Natural killer cell (primary cell): ENCODE measurements around the gene EFCC1. TPM values are rescaled to one million over a fixed set of nuclear protein-coding genes. Genes with fewer than 3 reads are reported as not detected.
A peak's percentile ranks its signal among the peaks of the same experiment; 100 is the strongest.

Experiments
- ATAC-seq, 3 donors: fragments of 150-1000 bp in 2 of 3; fragments of 200-7000 bp in 1 of 3; cut with Tn5 transposase; 1 replicate in 1 of 3; 2 replicates in 2 of 3; pipeline ENCODE4 v1.10.0; 2021; ENCODE audit warnings: mild to moderate bottlenecking in 2 of 3, moderate library complexity in 2 of 3
- DNase-seq, 2 donors: peaks; one replicate each; pipeline versions ENCODE4 v3.0.0 to v3.0.0-alpha.2; 2013 to 2021; ENCODE audit warnings: mixed read lengths in 1 of 2
- H3K27ac ChIP-seq: one replicate; pipeline ENCODE4 v1.5.1; 2013; ENCODE audit warnings: mild to moderate bottlenecking, low read length
- H3K27me3 ChIP-seq: one replicate; pipeline ENCODE4 v1.6.1; 2013; ENCODE audit warnings: low read length; ENCODE audit not compliant: control insufficient read depth, insufficient read depth
- H3K36me3 ChIP-seq: one replicate; pipeline ENCODE4 v1.6.1; 2013; ENCODE audit warnings: low read length; ENCODE audit not compliant: control insufficient read depth, insufficient read depth
- H3K4me1 ChIP-seq: one replicate; pipeline ENCODE4 v1.6.1; 2013; ENCODE audit warnings: low read length; ENCODE audit not compliant: control insufficient read depth, insufficient read depth
- H3K4me3 ChIP-seq: one replicate; pipeline ENCODE4 v1.5.1; 2013; ENCODE audit warnings: low read length
- H3K9me3 ChIP-seq: one replicate; pipeline ENCODE4 v1.6.1; 2013; ENCODE audit warnings: low read length; ENCODE audit not compliant: control insufficient read depth, insufficient read depth
- H3K27ac Mint-ChIP-seq, 2 donors: one replicate each; pipeline ENCODE4 v1.8.0; 2022; ENCODE audit warnings: mild to moderate bottlenecking in 2 of 2, mixed read lengths in 2 of 2, moderate library complexity in 1 of 2
- H3K27me3 Mint-ChIP-seq, 2 donors: one replicate each; pipeline ENCODE4 v1.8.0; 2022; ENCODE audit warnings: low read depth in 2 of 2, mixed read lengths in 2 of 2
- H3K36me3 Mint-ChIP-seq: one replicate; pipeline ENCODE4 v1.8.0; 2022; ENCODE audit warnings: mixed read lengths
- H3K4me1 Mint-ChIP-seq, 2 donors: one replicate each; pipeline ENCODE4 v1.8.0; 2022; ENCODE audit warnings: mixed read lengths in 2 of 2
- H3K4me3 Mint-ChIP-seq: one replicate; pipeline ENCODE4 v1.8.0; 2022; ENCODE audit warnings: mild to moderate bottlenecking, moderate library complexity, mixed read lengths
- H3K9me3 Mint-ChIP-seq, 2 donors: one replicate each; pipeline ENCODE4 v1.8.0; 2022; ENCODE audit warnings: mixed read lengths in 2 of 2
- WGBS: methylation state at CpG from one replicate; pipeline ENCODE4 v1.1.7; 2013; ENCODE audit warnings: missing lambda C conversion rate; ENCODE audit not compliant: insufficient coverage; 5-methylcytosine and 5-hydroxymethylcytosine counted together
- intact Hi-C: fragments of 100-400 bp; cut with micrococcal nuclease; formaldehyde crosslinking; loops from one replicate; pipeline ENCODE4 v1.14.2; 2022
- total RNA-seq, 4 donors: library from RNA; stranded (reverse); fragments of 120-200 nt in 1 of 4; gene quantifications; one replicate each; pipeline versions ENCODE4 v1.2.3 to v1.2.4, GENCODE V29; 2013 to 2022
- TF ChIP-seq, protein P1 (sequence below): fragments of 200-600 bp; IDR thresholded peaks from one replicate; pipeline ENCODE4 v1.8.0; 2022; ENCODE audit warnings: antibody characterized with exemption

EFCC1 gene
- total RNA-seq, 3 donors from 2014 or later (not counting 1 experiment from before 2014, with no cell fraction given) = 0.28 to 0.70 TPM; not detected in 1

DNA sequence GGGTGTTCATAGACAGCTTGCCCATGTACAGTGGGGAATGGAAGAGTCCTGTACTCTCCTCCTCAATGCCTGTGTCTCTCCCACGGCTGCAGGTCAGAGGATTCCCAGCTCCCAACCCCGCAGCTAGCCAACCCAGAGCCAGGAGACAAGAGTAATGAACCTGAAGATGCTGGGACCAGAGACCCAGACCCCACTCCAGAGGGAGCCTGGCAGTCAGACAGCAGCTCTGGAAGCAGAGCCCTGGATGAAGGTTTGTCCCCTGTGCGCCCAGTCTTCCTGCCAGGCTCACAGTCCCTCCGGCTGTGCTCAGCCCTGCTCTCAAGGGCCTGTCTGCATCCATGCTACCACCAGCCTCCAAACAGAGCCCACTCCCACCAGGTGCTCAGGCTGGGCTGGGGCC, 29.5 kb downstream of the EFCC1 start:
- H3K27ac Mint-ChIP-seq = no peak overlapping the region
- Histone ChIP-seq H3K9me3 (no peaks in the 10 kb centered on the region), H3K4me1 (peaks cover 19% of the 10 kb centered on the region), H3K36me3 (no peaks in the 10 kb centered on the region), H3K27me3 (no peaks in the 10 kb centered on the region), H3K4me3 (no peak overlapping the region), H3K27ac (no peak overlapping the region)
- ATAC-seq (no peak), DNase-seq (no peak)
- H3K27me3 Mint-ChIP-seq = no peaks in the 10 kb centered on the region
- H3K4me1 Mint-ChIP-seq = peaks cover 13 to 15% of the 10 kb centered on the region in 2 donors
- intact Hi-C loops = no loop called here
- WGBS = 96% methylated on average over 4 of the region's 4 CpGs
- TF ChIP-seq, protein P1, sequence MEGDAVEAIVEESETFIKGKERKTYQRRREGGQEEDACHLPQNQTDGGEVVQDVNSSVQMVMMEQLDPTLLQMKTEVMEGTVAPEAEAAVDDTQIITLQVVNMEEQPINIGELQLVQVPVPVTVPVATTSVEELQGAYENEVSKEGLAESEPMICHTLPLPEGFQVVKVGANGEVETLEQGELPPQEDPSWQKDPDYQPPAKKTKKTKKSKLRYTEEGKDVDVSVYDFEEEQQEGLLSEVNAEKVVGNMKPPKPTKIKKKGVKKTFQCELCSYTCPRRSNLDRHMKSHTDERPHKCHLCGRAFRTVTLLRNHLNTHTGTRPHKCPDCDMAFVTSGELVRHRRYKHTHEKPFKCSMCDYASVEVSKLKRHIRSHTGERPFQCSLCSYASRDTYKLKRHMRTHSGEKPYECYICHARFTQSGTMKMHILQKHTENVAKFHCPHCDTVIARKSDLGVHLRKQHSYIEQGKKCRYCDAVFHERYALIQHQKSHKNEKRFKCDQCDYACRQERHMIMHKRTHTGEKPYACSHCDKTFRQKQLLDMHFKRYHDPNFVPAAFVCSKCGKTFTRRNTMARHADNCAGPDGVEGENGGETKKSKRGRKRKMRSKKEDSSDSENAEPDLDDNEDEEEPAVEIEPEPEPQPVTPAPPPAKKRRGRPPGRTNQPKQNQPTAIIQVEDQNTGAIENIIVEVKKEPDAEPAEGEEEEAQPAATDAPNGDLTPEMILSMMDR = no peak
- H3K4me3 Mint-ChIP-seq = no peak overlapping the region
- no peaks in the 10 kb centered on the region for H3K9me3 Mint-ChIP-seq
- no peaks in the 10 kb centered on the region for H3K36me3 Mint-ChIP-seq

DNA sequence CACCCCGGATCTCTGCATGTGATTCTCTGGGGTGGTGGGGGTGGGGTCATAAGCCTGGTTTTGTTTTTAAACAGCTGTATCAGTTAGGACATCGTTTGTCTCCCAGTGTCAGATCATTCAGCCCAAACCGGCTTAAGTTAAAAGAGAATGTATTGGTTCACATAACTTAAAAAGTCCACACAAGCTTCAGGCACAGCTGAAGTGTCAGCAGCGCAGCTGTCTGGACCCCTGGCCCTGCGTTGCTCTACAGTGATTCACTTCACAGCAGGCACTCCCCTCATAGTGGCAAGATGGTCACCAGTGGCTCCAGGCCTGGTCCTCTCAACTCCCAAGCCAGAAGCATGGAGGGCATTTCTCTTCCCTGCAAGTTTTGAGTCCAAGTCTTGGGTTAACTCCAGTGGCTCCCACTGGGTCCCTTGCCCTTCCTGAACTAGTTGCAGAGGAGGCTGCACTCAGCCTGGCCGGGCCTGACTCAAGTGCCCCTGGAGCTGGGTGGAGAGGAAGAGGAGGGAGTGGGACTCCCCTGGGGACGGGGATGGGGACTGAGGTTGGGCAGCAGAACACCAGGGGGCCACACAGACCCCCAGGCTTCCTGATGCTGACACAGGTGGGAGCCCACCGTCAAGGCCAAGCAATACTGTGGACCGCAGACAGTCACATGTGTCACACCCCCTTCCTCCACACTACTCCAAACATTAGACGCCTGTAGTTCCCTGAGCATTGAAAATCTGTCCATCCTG, 30.5 kb downstream of the EFCC1 start:
- Mint-ChIP-seq H3K4me1 (peaks cover 3 to 5% of the 10 kb centered on the region in 2 donors), H3K4me3 (no peak overlapping the region), H3K9me3 (no peaks in the 10 kb centered on the region), H3K27me3 (no peaks in the 10 kb centered on the region), H3K36me3 (no peaks in the 10 kb centered on the region), H3K27ac (no peak overlapping the region)
- Histone ChIP-seq H3K36me3 (no peaks in the 10 kb centered on the region), H3K4me3 (no peak overlapping the region), H3K9me3 (no peaks in the 10 kb centered on the region), H3K4me1 (peaks cover 15% of the 10 kb centered on the region), H3K27ac (no peak overlapping the region), H3K27me3 (no peaks in the 10 kb centered on the region)
- 93% methylated on average over 10 of the region's 10 CpGs for WGBS
- intact Hi-C loops = no loop called here
- DNase-seq (no peak), ATAC-seq (no peak)
- TF ChIP-seq, protein P1 = no peak

DNA sequence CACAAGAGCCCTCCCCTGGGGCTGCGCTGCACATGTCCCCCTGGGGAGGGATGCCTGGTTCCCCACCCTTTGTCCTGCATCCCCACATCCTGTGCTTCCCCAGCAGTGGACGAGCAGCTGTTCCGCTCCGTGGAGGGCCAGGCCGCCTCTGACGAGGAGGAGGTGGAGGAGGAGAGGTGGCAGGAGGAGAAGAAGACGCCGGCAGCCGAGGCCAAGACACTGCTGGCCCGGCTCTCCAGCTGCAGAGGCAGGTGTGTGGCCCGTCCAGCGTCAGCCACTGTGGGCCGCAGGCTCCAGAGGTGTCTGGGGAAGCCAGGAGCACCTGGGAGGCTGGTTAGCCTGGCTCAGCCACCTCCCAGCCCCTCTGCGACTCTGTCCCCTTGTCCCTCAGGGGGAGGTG, 31.6 kb downstream of the EFCC1 start:
- Mint-ChIP-seq H3K27ac (no peak overlapping the region), H3K27me3 (no peaks in the 10 kb centered on the region), H3K4me3 (no peak overlapping the region), H3K4me1 (no peaks in the 10 kb centered on the region), H3K9me3 (no peaks in the 10 kb centered on the region), H3K36me3 (no peaks in the 10 kb centered on the region)
- Histone ChIP-seq H3K27me3 (no peaks in the 10 kb centered on the region), H3K9me3 (no peaks in the 10 kb centered on the region), H3K36me3 (no peaks in the 10 kb centered on the region), H3K4me1 (peaks cover 7% of the 10 kb centered on the region), H3K27ac (no peak overlapping the region), H3K4me3 (no peak overlapping the region)
- ATAC-seq = no peak
- intact Hi-C loops = no loop called here
- DNase-seq = no peak
- TF ChIP-seq, protein P1 = no peak
- 92% methylated on average over 14 of the region's 14 CpGs for WGBS

DNA sequence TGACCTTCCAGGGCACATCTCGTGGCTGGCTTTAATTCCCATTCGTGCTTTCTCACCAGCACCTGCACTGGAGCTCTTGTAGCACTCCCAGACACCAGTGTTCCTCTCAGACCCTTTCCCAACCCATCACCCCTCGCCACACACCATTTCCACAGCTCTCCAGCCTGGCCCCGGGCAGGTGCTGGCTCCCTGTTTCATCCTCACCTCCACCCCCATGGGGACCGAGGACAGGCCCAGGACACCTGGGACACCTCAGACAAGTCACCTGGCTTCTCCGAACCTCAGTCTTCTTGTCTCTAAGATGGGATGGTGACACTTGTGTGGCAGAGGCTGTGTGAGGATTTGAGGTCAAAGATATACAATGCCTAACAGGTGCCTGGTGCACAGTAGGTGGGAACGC, 32.0 kb downstream of the EFCC1 start:
- H3K4me3 Mint-ChIP-seq = no peak overlapping the region
- H3K27ac Mint-ChIP-seq = peak overlapping the region in 1 of 2 donors; percentile 46
- no peaks in the 10 kb centered on the region for H3K9me3 Mint-ChIP-seq
- no peaks in the 10 kb centered on the region for H3K9me3 ChIP-seq
- no peaks in the 10 kb centered on the region for H3K27me3 ChIP-seq
- H3K36me3 ChIP-seq = no peaks in the 10 kb centered on the region
- TF ChIP-seq, protein P1 = no peak
- H3K27me3 Mint-ChIP-seq = no peaks in the 10 kb centered on the region
- WGBS = 92% methylated on average over 6 of the region's 7 CpGs
- H3K36me3 Mint-ChIP-seq = no peaks in the 10 kb centered on the region
- H3K4me3 ChIP-seq = no peak overlapping the region
- no peak overlapping the region for H3K27ac ChIP-seq
- intact Hi-C loops = no loop called here
- ATAC-seq (no peak), DNase-seq (no peak)
- H3K4me1 ChIP-seq = peaks cover 7% of the 10 kb centered on the region
- H3K4me1 Mint-ChIP-seq = no peaks in the 10 kb centered on the region
